Measurements from ENCODE around the gene NAALADL2. TPM values are rescaled to one million over a fixed set of nuclear protein-coding genes. Genes with fewer than 3 reads are reported as not detected.

Gene NAALADL2
- total RNA-seq, 2 experiments from 2014 or later: not detected

DNA sequence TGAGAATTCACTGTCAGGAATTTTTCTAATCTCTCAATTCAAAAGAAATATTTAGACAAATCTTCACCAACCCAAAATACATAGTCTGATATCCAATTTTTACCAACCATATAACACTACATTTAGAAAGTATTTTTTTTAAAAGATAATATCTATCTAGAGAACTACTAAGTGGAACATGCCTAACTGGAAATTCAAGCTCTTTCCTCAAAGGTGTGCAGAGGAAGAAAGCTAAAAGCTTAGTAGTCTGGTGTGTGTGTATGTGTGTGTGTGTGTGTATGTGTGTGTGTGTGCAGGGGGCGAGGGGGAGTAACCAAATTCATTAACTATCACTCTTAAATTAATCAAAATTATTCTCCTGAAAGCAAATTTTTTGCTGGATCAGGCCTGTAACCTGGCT, 797.3 kb downstream of the NAALADL2 start:
- DNase-seq (no peak), ATAC-seq (no peak)
- H3K27ac Mint-ChIP-seq: no peak overlapping the region
- H3K4me1 Mint-ChIP-seq: no peaks in the 10 kb centered on the region
- H3K36me3 Mint-ChIP-seq: no peaks in the 10 kb centered on the region
- no peaks in the 10 kb centered on the region for H3K27me3 Mint-ChIP-seq
- CTCF ChIA-PET: no interaction called here
- peaks cover 8% of the 10 kb centered on the region for H3K9me3 Mint-ChIP-seq (ENCODE audit: low read depth)
- H3K4me3 Mint-ChIP-seq: no peak overlapping the region

DNA sequence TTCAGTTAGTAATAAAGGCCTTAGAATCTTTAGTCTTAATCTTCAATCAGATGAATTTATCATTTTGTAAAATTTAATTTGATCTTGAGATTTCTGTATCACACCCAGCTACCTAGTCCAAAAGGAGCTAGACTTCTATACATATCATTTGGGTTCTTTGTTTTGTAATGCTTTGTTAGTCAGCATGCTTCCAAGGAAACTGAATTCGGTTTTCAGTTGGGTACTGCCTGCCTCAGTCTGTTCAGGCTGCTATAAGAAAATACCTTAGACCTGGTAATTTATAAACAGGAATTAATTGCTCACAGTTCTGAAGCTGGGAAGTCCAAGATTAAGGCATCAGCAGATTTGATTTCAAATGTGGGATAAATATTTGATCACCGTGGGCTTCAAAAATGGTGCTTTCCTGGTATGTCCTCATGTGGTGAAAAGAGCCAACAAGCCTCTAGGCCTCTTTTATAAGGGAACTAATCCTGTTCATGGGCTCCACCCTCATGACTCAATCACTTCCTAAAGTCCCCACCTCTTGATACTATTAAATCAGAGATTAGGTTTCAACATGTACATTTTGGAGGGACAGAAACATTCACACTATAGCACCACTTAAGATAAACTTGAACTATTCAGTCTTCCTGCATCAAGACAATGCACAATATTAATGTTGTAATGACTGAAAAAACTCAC, 800.7 kb downstream of the NAALADL2 start:
- H3K27ac Mint-ChIP-seq: no peak overlapping the region
- no peak for ATAC-seq
- DNase-seq: no peak
- H3K4me3 Mint-ChIP-seq: no peak overlapping the region
- H3K36me3 Mint-ChIP-seq: no peaks in the 10 kb centered on the region
- H3K4me1 Mint-ChIP-seq: no peaks in the 10 kb centered on the region
- CTCF ChIA-PET: interaction anchor here (1.2 kb wide), 1 partner anchor 14 kb away, joined by 3 read pairs; no protein-coding TSS in a partner anchor
- peaks cover 4% of the 10 kb centered on the region for H3K9me3 Mint-ChIP-seq (ENCODE audit: low read depth)
- H3K27me3 Mint-ChIP-seq: no peaks in the 10 kb centered on the region

DNA sequence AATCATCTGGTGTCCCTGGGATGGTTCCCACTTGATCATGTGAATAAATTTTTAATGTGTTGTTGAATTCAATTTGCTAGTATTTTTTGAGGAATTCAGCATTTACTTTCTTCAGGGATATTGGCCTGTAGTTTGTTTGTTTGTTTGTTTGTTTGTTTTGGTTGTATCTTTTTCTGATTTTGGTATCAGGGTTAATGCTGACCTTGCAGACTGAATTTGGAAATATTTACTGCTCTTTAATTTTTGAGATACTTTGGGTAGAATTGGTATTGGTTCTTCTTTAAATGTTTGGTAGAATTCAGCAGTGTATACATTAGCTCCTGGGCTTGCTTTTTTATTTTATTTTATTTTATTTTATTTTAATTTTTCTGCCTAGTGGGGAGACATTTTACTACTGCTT, 803.7 kb downstream of the NAALADL2 start:
- no peaks in the 10 kb centered on the region for H3K4me1 Mint-ChIP-seq
- CTCF ChIA-PET: no interaction called here
- H3K4me3 Mint-ChIP-seq: no peak overlapping the region
- no peak for ATAC-seq
- H3K27ac Mint-ChIP-seq: no peak overlapping the region
- no peaks in the 10 kb centered on the region for H3K27me3 Mint-ChIP-seq
- DNase-seq: no peak
- no peaks in the 10 kb centered on the region for H3K36me3 Mint-ChIP-seq
- peaks cover 6% of the 10 kb centered on the region for H3K9me3 Mint-ChIP-seq (ENCODE audit: low read depth)

DNA sequence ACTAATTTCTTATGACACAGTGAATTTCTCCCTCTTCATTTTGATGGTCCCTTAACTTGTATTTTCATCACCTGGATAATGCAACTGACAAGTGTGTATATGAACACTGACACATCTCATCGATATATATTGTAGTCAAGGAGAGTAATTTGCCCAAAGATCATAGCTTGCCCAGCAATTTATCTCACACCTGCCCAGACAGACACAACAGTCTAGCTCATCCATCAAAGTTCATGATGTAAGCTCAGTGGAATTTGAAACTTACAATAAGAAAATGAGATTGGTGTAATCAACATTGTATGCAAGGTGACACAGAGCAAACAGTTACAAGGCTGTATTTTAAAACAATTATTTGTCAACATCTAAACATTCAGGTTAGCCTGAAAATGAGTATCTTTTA, 805.8 kb downstream of the NAALADL2 start:
- H3K4me1 Mint-ChIP-seq: no peaks in the 10 kb centered on the region
- DNase-seq (no peak), ATAC-seq (no peak)
- H3K36me3 Mint-ChIP-seq: no peaks in the 10 kb centered on the region
- no peaks in the 10 kb centered on the region for H3K27me3 Mint-ChIP-seq
- CTCF ChIA-PET: no interaction called here
- H3K27ac Mint-ChIP-seq: no peak overlapping the region
- H3K4me3 Mint-ChIP-seq: no peak overlapping the region
- peaks cover 7% of the 10 kb centered on the region for H3K9me3 Mint-ChIP-seq (ENCODE audit: low read depth)

DNA sequence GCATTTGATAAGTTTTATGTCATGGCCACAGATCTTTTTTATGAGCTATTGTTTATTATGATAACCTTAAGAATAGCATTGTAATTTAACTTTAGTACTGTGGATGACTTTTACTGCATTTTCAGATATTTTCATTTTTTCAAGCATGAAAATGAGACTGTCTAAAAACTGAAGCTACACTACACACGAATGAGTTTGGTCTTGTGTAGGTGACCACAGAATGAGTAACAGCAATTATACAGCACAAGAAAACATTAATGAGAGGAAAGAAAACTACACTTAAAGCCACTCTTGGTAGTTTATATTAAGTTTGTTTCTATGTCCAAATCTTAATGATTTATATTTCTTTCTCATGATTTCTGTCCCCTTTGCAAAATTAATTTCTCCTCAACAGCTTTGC, 809.2 kb downstream of the NAALADL2 start:
- CTCF ChIA-PET: no interaction called here
- peaks cover 3% of the 10 kb centered on the region for H3K9me3 Mint-ChIP-seq (ENCODE audit: low read depth)
- H3K27ac Mint-ChIP-seq: no peak overlapping the region
- H3K36me3 Mint-ChIP-seq: no peaks in the 10 kb centered on the region
- no peak overlapping the region for H3K4me3 Mint-ChIP-seq
- H3K27me3 Mint-ChIP-seq: no peaks in the 10 kb centered on the region
- DNase-seq: no peak
- no peak for ATAC-seq
- no peaks in the 10 kb centered on the region for H3K4me1 Mint-ChIP-seq

DNA sequence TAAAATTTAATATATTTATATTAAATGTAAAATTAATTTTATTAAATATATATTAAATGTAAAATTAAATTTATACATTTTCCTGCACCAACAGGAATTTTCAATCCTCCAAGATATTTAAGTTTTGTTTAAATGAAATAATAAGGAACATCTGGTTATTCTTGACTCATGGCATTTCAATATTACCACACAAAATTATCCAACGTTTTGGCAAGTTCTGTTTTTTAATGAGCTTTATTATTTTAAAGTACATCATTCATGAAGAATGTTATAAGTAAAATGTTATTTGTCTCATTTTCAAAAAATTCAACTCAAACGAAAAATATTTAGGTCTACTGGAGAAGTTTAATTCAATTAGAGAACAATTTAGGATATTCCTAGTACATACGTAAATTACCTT, 811.4 kb downstream of the NAALADL2 start:
- H3K4me3 Mint-ChIP-seq: no peak overlapping the region
- CTCF ChIA-PET: no interaction called here
- DNase-seq: no peak
- H3K36me3 Mint-ChIP-seq: no peaks in the 10 kb centered on the region
- ATAC-seq: no peak
- no peaks in the 10 kb centered on the region for H3K4me1 Mint-ChIP-seq
- H3K27ac Mint-ChIP-seq: no peak overlapping the region
- H3K9me3 Mint-ChIP-seq (ENCODE audit: low read depth): peaks cover 2% of the 10 kb centered on the region
- H3K27me3 Mint-ChIP-seq: no peaks in the 10 kb centered on the region

DNA sequence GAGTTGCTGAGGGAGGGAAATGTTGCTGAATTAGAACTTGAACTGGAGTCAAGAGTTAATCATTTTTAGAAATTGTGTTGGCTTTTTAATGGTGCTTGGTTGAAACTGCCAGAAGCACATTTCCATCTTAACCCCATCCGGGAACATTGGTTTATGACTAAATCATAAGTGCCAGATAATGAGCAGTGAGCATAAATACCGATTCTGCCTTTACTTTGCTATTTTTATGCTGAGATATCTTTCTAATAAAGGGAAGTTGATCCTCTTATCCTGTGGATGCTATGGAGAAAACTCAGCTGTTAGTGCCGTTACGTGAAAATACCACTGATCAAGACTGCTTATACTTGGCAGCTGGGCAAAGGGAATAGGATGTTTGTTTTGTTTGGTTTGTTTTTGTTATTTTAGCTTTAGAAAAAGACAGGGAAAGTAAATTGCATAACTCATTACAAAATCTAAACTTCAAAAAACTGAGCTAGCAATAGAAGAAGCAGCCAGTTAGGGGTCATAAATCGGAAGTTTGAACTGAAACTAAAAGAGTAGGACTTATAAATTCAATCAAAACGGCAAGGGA, 813.1 kb downstream of the NAALADL2 start:
- Mint-ChIP-seq H3K27ac (no peak overlapping the region), H3K9me3 (ENCODE audit: low read depth) (peaks cover 7% of the 10 kb centered on the region), H3K36me3 (no peaks in the 10 kb centered on the region), H3K27me3 (no peaks in the 10 kb centered on the region), H3K4me1 (no peaks in the 10 kb centered on the region), H3K4me3 (no peak overlapping the region)
- CTCF ChIA-PET: no interaction called here
- ATAC-seq (no peak), DNase-seq (no peak)

DNA sequence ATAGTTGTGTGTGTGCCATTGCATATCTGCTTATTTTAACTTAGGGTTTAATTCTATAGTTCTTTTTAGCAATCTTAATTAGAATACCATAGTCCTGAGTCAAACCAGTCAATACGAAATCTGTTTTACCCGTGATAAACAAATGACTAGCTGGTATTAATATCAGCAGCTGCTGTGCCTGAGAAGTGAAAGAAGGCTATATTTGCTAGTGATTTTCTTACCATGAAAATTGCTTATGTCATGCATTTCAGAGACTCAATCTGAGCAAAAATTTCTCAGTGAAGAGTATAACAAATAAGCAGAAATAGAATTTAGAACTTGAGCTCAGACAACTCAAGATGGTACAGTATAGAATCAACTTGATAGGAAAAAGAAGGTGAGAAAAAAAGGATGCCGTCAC, 820.4 kb downstream of the NAALADL2 start:
- peaks cover 5% of the 10 kb centered on the region for H3K9me3 Mint-ChIP-seq (ENCODE audit: low read depth)
- ATAC-seq (no peak), DNase-seq (no peak)
- no peaks in the 10 kb centered on the region for H3K4me1 Mint-ChIP-seq
- H3K27ac Mint-ChIP-seq: no peak overlapping the region
- no peaks in the 10 kb centered on the region for H3K36me3 Mint-ChIP-seq
- CTCF ChIA-PET: no interaction called here
- no peak overlapping the region for H3K4me3 Mint-ChIP-seq
- no peaks in the 10 kb centered on the region for H3K27me3 Mint-ChIP-seq

DNA sequence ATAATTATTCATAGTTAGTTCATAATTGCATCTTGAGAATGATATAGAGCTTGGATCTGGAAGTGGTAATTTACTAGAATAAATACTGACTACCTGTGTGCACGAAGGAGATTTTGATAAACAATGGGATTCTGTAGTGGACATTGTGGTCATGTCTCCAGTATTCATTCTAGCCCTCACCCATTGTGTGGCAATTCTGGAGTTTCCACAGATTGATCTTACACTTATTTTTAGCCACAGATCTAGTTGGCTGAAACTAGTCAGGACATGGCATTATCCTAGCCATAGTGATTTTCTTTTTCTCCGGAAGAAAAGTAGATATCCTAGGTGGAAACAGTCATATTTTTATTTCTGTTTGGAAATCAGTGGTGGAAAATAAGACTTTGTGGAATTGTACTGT, 833.1 kb downstream of the NAALADL2 start:
- DNase-seq (no peak), ATAC-seq (no peak)
- H3K27me3 Mint-ChIP-seq: no peaks in the 10 kb centered on the region
- no peak overlapping the region for H3K4me3 Mint-ChIP-seq
- no peaks in the 10 kb centered on the region for H3K4me1 Mint-ChIP-seq
- CTCF ChIA-PET: no interaction called here
- no peaks in the 10 kb centered on the region for H3K9me3 Mint-ChIP-seq (ENCODE audit: low read depth)
- no peaks in the 10 kb centered on the region for H3K36me3 Mint-ChIP-seq
- H3K27ac Mint-ChIP-seq: no peak overlapping the region

DNA sequence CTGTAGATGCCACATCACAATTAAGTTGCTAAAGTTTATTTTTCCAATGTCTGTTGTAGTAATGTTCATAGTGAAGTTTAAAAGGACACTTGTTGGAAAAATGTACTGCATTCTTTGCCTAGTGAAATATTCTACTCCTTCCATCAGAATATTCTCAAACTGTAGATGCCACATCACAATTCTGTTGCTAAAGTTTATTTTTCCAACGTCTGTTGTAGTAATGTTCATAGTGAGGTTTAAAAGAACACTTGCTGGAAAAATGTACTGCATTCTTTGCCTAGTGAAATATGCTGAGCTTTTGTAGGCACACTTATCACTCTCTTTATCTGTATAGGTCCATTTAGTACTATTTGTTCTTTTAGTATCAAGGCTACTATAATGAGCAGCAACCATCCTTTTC, 836.1 kb downstream of the NAALADL2 start:
- Mint-ChIP-seq H3K27ac (no peak overlapping the region), H3K4me3 (no peak overlapping the region), H3K27me3 (no peaks in the 10 kb centered on the region), H3K4me1 (no peaks in the 10 kb centered on the region), H3K9me3 (ENCODE audit: low read depth) (peaks cover 3% of the 10 kb centered on the region), H3K36me3 (no peaks in the 10 kb centered on the region)
- DNase-seq (no peak), ATAC-seq (no peak)
- CTCF ChIA-PET: no interaction called here

DNA sequence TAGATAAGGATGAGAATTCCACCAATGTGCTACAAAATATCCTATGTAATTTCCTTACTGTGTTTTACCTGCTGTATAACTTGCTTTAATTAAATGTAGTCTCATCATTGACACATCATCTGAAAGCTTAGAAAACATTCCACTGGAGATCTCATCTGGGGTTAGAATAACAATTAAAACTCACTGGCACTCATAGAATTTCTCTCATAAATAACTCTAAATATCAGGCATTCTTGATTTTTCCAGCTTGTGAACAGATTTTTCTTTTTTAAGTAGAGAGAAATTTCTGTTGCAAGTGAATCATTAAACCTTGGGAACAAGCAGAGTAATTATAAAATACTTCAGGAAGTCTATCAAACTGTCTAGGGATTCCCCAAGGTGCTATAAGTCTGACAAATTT, 843.8 kb downstream of the NAALADL2 start:
- no peak overlapping the region for H3K4me3 Mint-ChIP-seq
- H3K27ac Mint-ChIP-seq: no peak overlapping the region
- ATAC-seq (no peak), DNase-seq (no peak)
- no peaks in the 10 kb centered on the region for H3K36me3 Mint-ChIP-seq
- no peaks in the 10 kb centered on the region for H3K4me1 Mint-ChIP-seq
- H3K27me3 Mint-ChIP-seq: no peaks in the 10 kb centered on the region
- peaks cover 11% of the 10 kb centered on the region for H3K9me3 Mint-ChIP-seq (ENCODE audit: low read depth)
- CTCF ChIA-PET: no interaction called here

DNA sequence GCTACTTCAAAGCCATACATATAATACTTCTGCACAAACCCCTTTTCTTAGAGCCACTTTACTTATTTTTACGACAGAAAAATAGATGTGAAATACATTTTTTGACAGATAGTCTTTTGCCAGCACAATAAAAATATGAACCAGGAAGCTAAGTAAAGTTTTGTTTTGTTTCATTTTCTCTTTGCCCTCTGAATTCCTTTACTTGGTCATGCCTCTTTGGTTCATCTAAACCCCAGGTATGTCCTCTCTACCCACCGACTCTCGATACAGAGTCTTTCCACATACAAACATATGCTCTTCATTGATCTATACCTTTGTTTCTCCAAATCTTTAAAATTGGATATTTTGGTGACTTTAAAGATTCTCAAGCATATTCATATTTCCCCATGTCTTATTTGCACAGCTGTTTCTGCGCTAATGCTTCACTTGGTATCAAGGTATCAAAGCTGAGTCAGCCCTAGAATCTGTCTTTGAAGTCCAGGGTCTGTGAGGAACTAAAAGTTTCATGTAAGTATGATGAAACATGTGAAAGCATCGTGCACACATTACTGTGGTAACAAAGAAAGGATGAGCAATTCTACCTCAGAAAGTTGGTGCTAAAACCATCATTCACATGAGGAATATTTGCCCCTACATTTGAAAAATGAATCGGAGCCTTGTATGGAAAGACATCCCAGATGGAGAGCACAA, 845.4 kb downstream of the NAALADL2 start:
- no peaks in the 10 kb centered on the region for H3K36me3 Mint-ChIP-seq
- no peaks in the 10 kb centered on the region for H3K4me1 Mint-ChIP-seq
- H3K27ac Mint-ChIP-seq: no peak overlapping the region
- H3K9me3 Mint-ChIP-seq (ENCODE audit: low read depth): peaks cover 8% of the 10 kb centered on the region
- no peak overlapping the region for H3K4me3 Mint-ChIP-seq
- H3K27me3 Mint-ChIP-seq: no peaks in the 10 kb centered on the region
- ATAC-seq (no peak), DNase-seq (no peak)
- CTCF ChIA-PET: no interaction called here

DNA sequence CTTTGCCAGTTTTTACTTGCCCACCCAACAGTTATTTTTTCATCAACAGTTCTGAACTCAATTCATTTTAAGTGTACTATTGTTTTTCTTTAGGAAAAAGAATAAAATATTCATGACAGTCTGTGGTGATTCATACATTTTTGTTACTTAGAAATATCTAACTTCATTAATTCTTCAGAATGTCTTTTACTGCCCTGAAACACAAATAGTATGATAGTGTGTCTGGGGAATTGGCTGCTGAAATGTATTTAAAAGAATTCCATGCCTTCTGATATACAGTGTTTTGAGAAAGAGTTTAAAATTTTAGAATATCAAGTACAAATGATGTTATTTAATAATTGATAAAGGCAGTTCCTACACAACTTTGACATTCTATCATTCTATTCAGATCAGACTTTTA, 854.1 kb downstream of the NAALADL2 start:
- Mint-ChIP-seq H3K36me3 (no peaks in the 10 kb centered on the region), H3K27ac (no peak overlapping the region), H3K4me3 (no peak overlapping the region), H3K27me3 (no peaks in the 10 kb centered on the region), H3K9me3 (ENCODE audit: low read depth) (no peaks in the 10 kb centered on the region), H3K4me1 (no peaks in the 10 kb centered on the region)
- DNase-seq: no peak
- no peak for ATAC-seq
- CTCF ChIA-PET: no interaction called here

DNA sequence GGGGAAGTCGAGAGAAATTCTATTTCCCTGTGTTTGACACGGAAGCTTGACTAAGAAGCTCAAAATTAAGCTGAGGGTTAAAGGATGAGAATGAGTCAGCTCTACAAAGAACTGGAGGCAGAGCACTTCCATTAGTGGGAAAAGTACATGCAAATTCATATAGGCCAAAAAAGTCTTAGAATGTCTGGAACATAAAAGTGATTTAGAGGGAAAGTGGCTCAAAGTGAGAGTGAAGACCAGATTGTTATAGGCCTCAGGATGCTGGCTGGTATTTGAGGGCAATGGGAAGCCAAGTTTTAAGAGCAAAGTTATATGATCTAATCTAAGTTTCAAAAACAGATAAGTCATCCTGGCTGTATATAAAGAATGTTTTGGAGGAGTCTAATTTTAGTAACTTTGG, 857.3 kb downstream of the NAALADL2 start:
- H3K27me3 Mint-ChIP-seq: no peaks in the 10 kb centered on the region
- no peak overlapping the region for H3K27ac Mint-ChIP-seq
- CTCF ChIA-PET: no interaction called here
- H3K4me3 Mint-ChIP-seq: no peak overlapping the region
- H3K36me3 Mint-ChIP-seq: no peaks in the 10 kb centered on the region
- no peaks in the 10 kb centered on the region for H3K4me1 Mint-ChIP-seq
- ATAC-seq: no peak
- no peak for DNase-seq
- H3K9me3 Mint-ChIP-seq (ENCODE audit: low read depth): no peaks in the 10 kb centered on the region
